ENCODE results near the gene KAT2B. TPM values are rescaled to one million over a fixed set of nuclear protein-coding genes. Genes with fewer than 3 reads are reported as not detected.

Gene KAT2B
- total RNA-seq, 1 experiment from 2014 or later: 9.8 TPM

DNA sequence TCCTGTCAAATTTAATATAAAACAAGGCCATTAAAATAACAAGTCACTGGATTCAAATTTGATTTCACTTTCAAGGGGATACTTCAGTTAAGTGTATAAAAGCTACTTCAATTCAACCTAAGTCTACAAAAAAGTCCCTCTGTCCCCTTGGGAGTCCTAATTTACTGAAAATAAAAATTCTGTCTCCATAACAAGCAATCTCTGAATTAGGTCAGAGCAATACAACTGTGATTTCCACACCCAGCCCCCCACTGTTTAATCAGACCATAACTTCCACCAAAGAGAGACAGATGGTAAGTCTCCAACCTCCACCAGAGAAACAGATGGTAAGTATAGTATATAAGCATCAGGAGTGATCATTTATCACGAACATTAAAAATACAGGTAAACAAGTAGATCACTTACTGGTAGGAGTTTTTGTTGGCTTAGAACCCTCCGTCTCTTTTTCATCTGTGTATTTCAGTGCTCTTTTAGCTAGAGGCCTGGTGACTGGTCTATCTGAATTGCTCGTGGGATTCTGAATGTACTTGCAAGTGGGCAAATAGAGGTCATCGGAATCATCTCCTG is 133.7 kb downstream of the KAT2B start:
- TF ChIP-seq, protein P1, sequence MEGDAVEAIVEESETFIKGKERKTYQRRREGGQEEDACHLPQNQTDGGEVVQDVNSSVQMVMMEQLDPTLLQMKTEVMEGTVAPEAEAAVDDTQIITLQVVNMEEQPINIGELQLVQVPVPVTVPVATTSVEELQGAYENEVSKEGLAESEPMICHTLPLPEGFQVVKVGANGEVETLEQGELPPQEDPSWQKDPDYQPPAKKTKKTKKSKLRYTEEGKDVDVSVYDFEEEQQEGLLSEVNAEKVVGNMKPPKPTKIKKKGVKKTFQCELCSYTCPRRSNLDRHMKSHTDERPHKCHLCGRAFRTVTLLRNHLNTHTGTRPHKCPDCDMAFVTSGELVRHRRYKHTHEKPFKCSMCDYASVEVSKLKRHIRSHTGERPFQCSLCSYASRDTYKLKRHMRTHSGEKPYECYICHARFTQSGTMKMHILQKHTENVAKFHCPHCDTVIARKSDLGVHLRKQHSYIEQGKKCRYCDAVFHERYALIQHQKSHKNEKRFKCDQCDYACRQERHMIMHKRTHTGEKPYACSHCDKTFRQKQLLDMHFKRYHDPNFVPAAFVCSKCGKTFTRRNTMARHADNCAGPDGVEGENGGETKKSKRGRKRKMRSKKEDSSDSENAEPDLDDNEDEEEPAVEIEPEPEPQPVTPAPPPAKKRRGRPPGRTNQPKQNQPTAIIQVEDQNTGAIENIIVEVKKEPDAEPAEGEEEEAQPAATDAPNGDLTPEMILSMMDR (IDR thresholded peaks at IDR 0.05; ENCODE audit: insufficient read depth in 1 of 2, low read depth in 1 of 2, low read length in 1 of 2, severe bottlenecking in 1 of 2, unreplicated experiment in 1 of 2): no peak
- Mint-ChIP-seq H3K4me3 (ENCODE audit: unreplicated experiment) (no peak overlapping the region), H3K4me1 (ENCODE audit: low read depth, unreplicated experiment) (no peaks in the 10 kb centered on the region), H3K27ac (ENCODE audit: unreplicated experiment) (no peak overlapping the region), H3K9me3 (ENCODE audit: unreplicated experiment) (no peaks in the 10 kb centered on the region), H3K36me3 (ENCODE audit: insufficient read depth, unreplicated experiment) (peaks cover 59% of the 10 kb centered on the region), H3K27me3 (ENCODE audit: insufficient read depth, unreplicated experiment) (no peaks in the 10 kb centered on the region)
- Histone ChIP-seq H3K36me3 (ENCODE audit: control insufficient read depth, insufficient read depth, low read length) (no peaks in the 10 kb centered on the region), H3K9me3 (no peaks in the 10 kb centered on the region), H3K4me3 (ENCODE audit: low read depth, low read length) (no peak overlapping the region), H3K27me3 (replicated peaks; ENCODE audit: control insufficient read depth, insufficient read depth, low read length) (no peaks in the 10 kb centered on the region), H3K4me1 (no peaks in the 10 kb centered on the region)
- ChIA-PET CTCF (no interaction called here), POLR2A (no interaction called here)
- intact Hi-C loops (cut with micrococcal nuclease; ENCODE audit: unreplicated experiment): no loop called here
- no TSS peak for BruUV-seq (replicated peaks)
- no peak for DNase-seq

DNA sequence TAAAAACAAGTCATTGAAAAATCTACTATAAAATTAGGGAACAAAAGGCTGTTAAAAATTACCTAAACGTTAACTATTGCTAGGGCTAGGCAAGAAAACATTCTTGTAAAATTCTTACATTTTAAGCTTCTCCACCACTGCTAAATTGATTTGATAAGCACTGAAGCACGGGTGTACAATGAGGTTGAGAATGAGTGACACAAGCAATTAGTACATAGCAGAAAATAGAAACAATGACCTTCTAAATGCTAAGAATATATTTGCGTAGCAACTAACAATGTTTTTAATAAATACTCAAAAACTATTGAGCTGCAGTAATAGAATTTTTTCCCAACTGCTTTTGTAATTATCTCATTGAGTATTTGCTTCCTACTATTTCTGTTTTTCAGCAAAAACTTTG is 141.0 kb downstream of the KAT2B start:
- peaks cover 5% of the 10 kb centered on the region; the same call in 1 of the 2 replicates for H3K4me1 ChIP-seq
- Mint-ChIP-seq H3K27ac (ENCODE audit: unreplicated experiment) (no peak overlapping the region), H3K36me3 (ENCODE audit: insufficient read depth, unreplicated experiment) (peaks cover 17% of the 10 kb centered on the region), H3K4me3 (ENCODE audit: unreplicated experiment) (no peak overlapping the region), H3K9me3 (ENCODE audit: unreplicated experiment) (no peaks in the 10 kb centered on the region), H3K27me3 (ENCODE audit: insufficient read depth, unreplicated experiment) (no peaks in the 10 kb centered on the region), H3K4me1 (ENCODE audit: low read depth, unreplicated experiment) (no peaks in the 10 kb centered on the region)
- no peaks in the 10 kb centered on the region for H3K9me3 ChIP-seq
- TF ChIP-seq, protein P1 (IDR thresholded peaks at IDR 0.05; ENCODE audit: insufficient read depth in 1 of 2, low read depth in 1 of 2, low read length in 1 of 2, severe bottlenecking in 1 of 2, unreplicated experiment in 1 of 2): no peak
- intact Hi-C loops (cut with micrococcal nuclease; ENCODE audit: unreplicated experiment): no loop called here
- no peaks in the 10 kb centered on the region for H3K36me3 ChIP-seq (ENCODE audit: control insufficient read depth, insufficient read depth, low read length)
- ChIA-PET POLR2A (no interaction called here), CTCF (no interaction called here)
- H3K27me3 ChIP-seq (replicated peaks; ENCODE audit: control insufficient read depth, insufficient read depth, low read length): no peaks in the 10 kb centered on the region
- BruUV-seq (replicated peaks): no TSS peak
- DNase-seq: no peak
- H3K4me3 ChIP-seq (ENCODE audit: low read depth, low read length): no peak overlapping the region

DNA sequence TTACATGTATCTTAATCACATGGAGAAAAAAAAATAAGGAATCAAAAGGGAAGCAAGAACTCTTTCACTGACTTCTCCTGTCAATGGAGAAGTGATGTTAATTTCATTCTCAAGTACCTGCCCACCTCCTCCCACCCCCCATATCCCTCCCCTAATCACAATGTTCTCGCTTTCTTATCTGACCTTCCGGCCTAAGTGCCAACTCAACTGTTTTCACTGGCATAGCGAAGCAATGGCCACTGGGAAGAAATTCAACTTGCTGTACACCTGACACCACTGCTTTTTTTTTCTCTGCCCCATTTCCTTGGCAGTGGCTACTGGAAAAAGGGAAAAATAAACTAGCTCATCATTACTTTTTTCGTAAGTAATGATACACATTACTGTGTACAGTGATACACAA is 142.0 kb downstream of the KAT2B start:
- no peak overlapping the region for H3K27ac Mint-ChIP-seq (ENCODE audit: unreplicated experiment)
- H3K4me3 Mint-ChIP-seq (ENCODE audit: unreplicated experiment): no peak overlapping the region
- peaks cover 5% of the 10 kb centered on the region; the same call in 1 of the 2 replicates for H3K4me1 ChIP-seq
- H3K36me3 Mint-ChIP-seq (ENCODE audit: insufficient read depth, unreplicated experiment): peaks cover 17% of the 10 kb centered on the region
- no peak for DNase-seq
- BruUV-seq (replicated peaks): no TSS peak
- intact Hi-C loops (cut with micrococcal nuclease; ENCODE audit: unreplicated experiment): no loop called here
- H3K27me3 Mint-ChIP-seq (ENCODE audit: insufficient read depth, unreplicated experiment): no peaks in the 10 kb centered on the region
- no peaks in the 10 kb centered on the region for H3K36me3 ChIP-seq (ENCODE audit: control insufficient read depth, insufficient read depth, low read length)
- H3K27me3 ChIP-seq (replicated peaks; ENCODE audit: control insufficient read depth, insufficient read depth, low read length): no peaks in the 10 kb centered on the region
- no peak overlapping the region for H3K4me3 ChIP-seq (ENCODE audit: low read depth, low read length)
- no peaks in the 10 kb centered on the region for H3K9me3 Mint-ChIP-seq (ENCODE audit: unreplicated experiment)
- ChIA-PET CTCF (no interaction called here), POLR2A (no interaction called here)
- TF ChIP-seq, protein P1 (IDR thresholded peaks at IDR 0.05; ENCODE audit: insufficient read depth in 1 of 2, low read depth in 1 of 2, low read length in 1 of 2, severe bottlenecking in 1 of 2, unreplicated experiment in 1 of 2): no peak
- no peaks in the 10 kb centered on the region for H3K4me1 Mint-ChIP-seq (ENCODE audit: low read depth, unreplicated experiment)
- no peaks in the 10 kb centered on the region for H3K9me3 ChIP-seq

All from Caco-2 (cell line).